Neuronal stem cell (in vitro differentiated cells): Measurements from ENCODE around the gene ITPR1.

Source experiments
- DNase-seq: peaks from one replicate; pipeline ENCODE4 v3.0.0-alpha.2; 2013; ENCODE audit warnings: low spot score
- H2AFZ ChIP-seq: one replicate; pipeline ENCODE4 v1.6.1; 2013; ENCODE audit warnings: mild to moderate bottlenecking, low read length, inconsistent platforms
- H2AK5ac ChIP-seq: 2 replicates; pipeline ENCODE4 v1.6.1; 2013; ENCODE audit warnings: low read depth, mild to moderate bottlenecking, inconsistent platforms, low read length, moderate library complexity, mixed read lengths
- H2BK120ac ChIP-seq: 2 replicates; pipeline ENCODE4 v1.6.1; 2013; ENCODE audit warnings: low read depth, mild to moderate bottlenecking, inconsistent platforms, low read length, moderate library complexity, mixed read lengths
- H2BK12ac ChIP-seq: one replicate; pipeline ENCODE4 v1.6.1; 2013; ENCODE audit warnings: low read length, inconsistent platforms
- H2BK15ac ChIP-seq: 2 replicates; pipeline ENCODE4 v1.6.1; 2013; ENCODE audit warnings: mild to moderate bottlenecking, low read length, inconsistent platforms, mixed read lengths
- H2BK5ac ChIP-seq: one replicate; pipeline ENCODE4 v1.6.1; 2013; ENCODE audit warnings: inconsistent platforms, mild to moderate bottlenecking, low read length, moderate library complexity
- H3K14ac ChIP-seq: one replicate; pipeline ENCODE4 v1.6.1; 2013; ENCODE audit warnings: low read length, inconsistent platforms
- H3K18ac ChIP-seq: 2 replicates; pipeline ENCODE4 v1.6.1; 2013; ENCODE audit warnings: low read length, inconsistent platforms
- H3K23ac ChIP-seq: 2 replicates; pipeline ENCODE4 v1.6.1; 2013; ENCODE audit warnings: low read depth, mild to moderate bottlenecking, mixed read lengths, low read length, inconsistent platforms; ENCODE audit not compliant: poor library complexity
- H3K27ac ChIP-seq: replicated peaks from 3 replicates; pipeline ENCODE4 v1.5.1; 2013; ENCODE audit warnings: low read length, inconsistent platforms
- H3K27me3 ChIP-seq, 3 experiments: 2 replicates each; pipeline ENCODE4 v1.6.1; 2013; ENCODE audit warnings: low read length in 3 of 3, mild to moderate bottlenecking in 2 of 3, inconsistent platforms in 1 of 3, low read depth in 1 of 3, mixed read lengths in 1 of 3, moderate library complexity in 1 of 3; ENCODE audit not compliant: control insufficient read depth in 3 of 3, insufficient read depth in 3 of 3
- H3K36me3 ChIP-seq, 2 donors: replicated peaks in 1 of 2; 2 replicates each; pipeline ENCODE4 v1.6.1; 2013; ENCODE audit warnings: low read length in 2 of 2; ENCODE audit not compliant: control insufficient read depth in 2 of 2, insufficient read depth in 2 of 2
- H3K4ac ChIP-seq: 2 replicates; pipeline ENCODE4 v1.6.1; 2013; ENCODE audit warnings: inconsistent platforms, mild to moderate bottlenecking, low read length, moderate library complexity
- H3K4me1 ChIP-seq, 2 donors: 1 replicate in 1 of 2; 2 replicates in 1 of 2; pipeline ENCODE4 v1.6.1; 2013; ENCODE audit warnings: low read length in 2 of 2, low read depth in 1 of 2; ENCODE audit not compliant: control insufficient read depth in 2 of 2, insufficient read depth in 1 of 2
- H3K4me2 ChIP-seq: one replicate; pipeline ENCODE4 v1.6.1; 2013; ENCODE audit warnings: mild to moderate bottlenecking, low read length, inconsistent platforms; ENCODE audit not compliant: insufficient read depth, poor library complexity, severe bottlenecking
- H3K4me3 ChIP-seq, 2 donors: 2 replicates each; pipeline ENCODE4 v1.5.1; 2013; ENCODE audit warnings: low read length in 2 of 2, mild to moderate bottlenecking in 2 of 2, inconsistent platforms in 1 of 2, moderate library complexity in 1 of 2
- H3K79me1 ChIP-seq: one replicate; pipeline ENCODE4 v1.6.1; 2013; ENCODE audit warnings: low read depth, mild to moderate bottlenecking, inconsistent platforms, low read length, moderate library complexity
- H3K9ac ChIP-seq: one replicate; pipeline ENCODE4 v1.6.1; 2013; ENCODE audit warnings: mild to moderate bottlenecking, low read depth, low read length, inconsistent platforms; ENCODE audit not compliant: poor library complexity
- H3K9me3 ChIP-seq, 2 donors: replicated peaks in 1 of 2; 2 replicates each; pipeline versions ENCODE3 to v1.6.1; 2013; ENCODE audit warnings: low read length in 2 of 2, mild to moderate bottlenecking in 2 of 2, inconsistent platforms in 1 of 2, low read depth in 1 of 2, mixed read lengths in 1 of 2, moderate library complexity in 1 of 2; ENCODE audit not compliant: control insufficient read depth in 2 of 2, insufficient read depth in 1 of 2
- H4K8ac ChIP-seq: one replicate; pipeline ENCODE4 v1.6.1; 2013; ENCODE audit warnings: low read depth, mild to moderate bottlenecking, inconsistent platforms, low read length, moderate library complexity
- H4K91ac ChIP-seq: one replicate; pipeline ENCODE4 v1.6.1; 2013; ENCODE audit warnings: low read length, low read depth, mild to moderate bottlenecking, inconsistent platforms; ENCODE audit not compliant: poor library complexity
- WGBS, 2 donors: extraction: QIAGEN DNeasy Blood & Tissue Kit; methylation state at CpG; one replicate each; pipeline ENCODE4 v1.1.7; 2013; ENCODE audit warnings: missing lambda C conversion rate in 2 of 2, mixed read lengths in 1 of 2; ENCODE audit not compliant: insufficient read length in 2 of 2, insufficient replicate concordance in 1 of 2; ENCODE audit errors: extremely low coverage in 2 of 2; 5-methylcytosine and 5-hydroxymethylcytosine counted together

The ITPR1 gene

DNA sequence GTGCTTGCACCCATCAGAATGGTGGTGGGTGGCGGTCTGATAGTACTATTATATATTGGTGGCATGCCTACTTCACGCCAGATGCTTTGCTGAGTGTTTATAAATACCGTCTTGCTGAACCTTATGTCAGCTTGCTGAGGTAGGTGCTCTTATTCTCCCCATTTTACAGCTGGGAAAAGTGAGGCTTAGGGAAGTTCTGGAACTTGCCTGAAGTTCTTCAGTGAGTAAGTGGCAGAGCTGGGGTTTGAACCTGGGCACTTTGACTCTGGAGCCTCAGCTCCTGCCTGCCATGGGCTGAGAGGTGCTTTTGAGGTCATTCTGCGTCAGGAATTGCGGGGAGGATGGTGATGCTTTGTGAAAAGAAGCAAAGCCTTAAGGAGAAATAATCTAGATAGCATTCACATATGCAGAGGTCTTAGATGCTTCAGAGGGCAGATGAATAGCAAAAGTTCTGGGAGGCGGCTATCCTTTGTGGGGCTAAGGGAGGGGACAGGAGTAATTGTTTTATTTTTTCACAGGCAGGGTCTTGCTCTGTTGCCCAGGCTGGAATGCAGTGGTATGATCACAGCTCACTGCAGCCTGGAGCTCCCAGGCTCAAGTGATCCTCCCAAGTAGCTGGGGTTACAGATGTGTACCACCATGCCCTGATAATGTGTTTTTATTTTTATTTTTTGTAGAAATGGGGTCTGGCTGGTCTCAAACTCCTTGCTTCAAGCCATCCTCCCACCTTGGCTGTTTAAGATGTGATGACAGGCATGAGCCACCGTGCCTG, 18.5 kb downstream of the ITPR1 start:
- H2AFZ ChIP-seq: no peak overlapping the region
- H3K36me3 ChIP-seq: no peaks in the 10 kb centered on the region
- no peaks in the 10 kb centered on the region for H3K27me3 ChIP-seq

DNA sequence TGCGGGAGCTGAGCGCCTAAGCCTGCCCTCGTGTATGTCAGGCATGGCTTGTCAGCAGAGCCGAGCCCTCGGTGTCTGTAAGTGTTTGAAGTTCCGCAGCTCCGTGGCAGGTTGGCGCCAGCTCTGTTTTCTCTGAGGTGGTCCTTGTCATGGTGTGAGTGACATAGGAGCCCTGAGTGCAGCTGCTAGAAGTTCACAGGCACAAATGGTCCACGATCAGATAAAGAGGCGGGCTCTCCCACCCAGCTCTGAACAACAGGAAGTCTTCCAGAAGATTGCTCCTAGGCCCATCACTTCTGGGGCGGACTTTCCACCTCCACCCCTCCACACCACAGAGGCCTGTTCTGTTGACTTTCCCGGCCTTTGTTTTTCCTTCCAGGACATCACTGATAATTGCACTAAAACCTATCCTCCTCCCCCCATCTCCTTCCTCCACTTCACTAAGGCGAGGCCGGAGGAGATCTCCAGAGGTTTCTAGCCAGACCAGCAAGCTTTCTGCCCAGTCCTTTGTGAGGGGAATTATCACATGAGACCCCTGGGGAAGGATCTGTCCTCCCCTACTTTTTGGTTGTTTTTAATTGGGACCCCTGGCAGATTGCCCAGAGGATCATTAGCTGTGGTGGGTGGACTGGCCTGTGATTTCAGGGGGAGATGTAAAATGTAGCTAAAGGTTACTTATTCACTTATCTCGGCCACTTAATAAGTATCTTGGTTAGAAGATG, 19.9 kb downstream of the ITPR1 start:
- no peak for DNase-seq
- Histone ChIP-seq H3K27ac (no peak overlapping the region), H3K4me1 (peaks cover 3 to 6% of the 10 kb centered on the region in 2 donors), H3K4me3 (no peak overlapping the region), H3K9me3 (peaks cover 0 to 1% of the 10 kb centered on the region in 2 donors), H3K79me1 (no peaks in the 10 kb centered on the region), H2BK12ac (no peak overlapping the region), H2BK5ac (no peak overlapping the region), H4K91ac (no peak overlapping the region), H3K4ac (no peak overlapping the region), H3K18ac (peak overlapping the region; percentile 29), H2AFZ (no peak overlapping the region), H3K36me3 (no peaks in the 10 kb centered on the region), H2BK15ac (no peak overlapping the region), H2BK120ac (no peak overlapping the region), H4K8ac (no peak overlapping the region), H3K23ac (peak overlapping the region; percentile 13), H3K14ac (no peak overlapping the region), H3K9ac (no peak overlapping the region), H2AK5ac (no peak overlapping the region), H3K4me2 (no peak overlapping the region), H3K27me3 (no peaks in the 10 kb centered on the region)
- no CpG with 5 or more reads among the region's 15 CpGs for WGBS, 2 donors

More for the DNA sequence above, 18.5 kb downstream of the ITPR1 start:
- Histone ChIP-seq H2BK12ac (no peak overlapping the region), H3K4me2 (no peak overlapping the region), H3K23ac (no peak overlapping the region), H3K4me1 (peaks cover 0 to 5% of the 10 kb centered on the region in 2 donors), H3K18ac (no peak overlapping the region), H2AK5ac (no peak overlapping the region), H3K4ac (no peak overlapping the region), H3K14ac (no peak overlapping the region), H3K9ac (no peak overlapping the region), H2BK120ac (no peak overlapping the region), H4K91ac (no peak overlapping the region), H3K79me1 (no peaks in the 10 kb centered on the region), H3K9me3 (peaks cover 0 to 1% of the 10 kb centered on the region in 2 donors), H4K8ac (no peak overlapping the region), H3K27ac (no peak overlapping the region), H2BK15ac (no peak overlapping the region), H2BK5ac (no peak overlapping the region), H3K4me3 (no peak overlapping the region)
- no CpG with 5 or more reads among the region's 7 CpGs for WGBS, 2 donors
- no peak for DNase-seq

GRCh38 chr3:4514321-4514720, 21.2 kb downstream of the ITPR1 start:
- no peak overlapping the region for H2AFZ ChIP-seq
- WGBS, 2 donors: no CpG with 5 or more reads among the region's 5 CpGs
- no peaks in the 10 kb centered on the region for H3K36me3 ChIP-seq
- no peaks in the 10 kb centered on the region for H3K27me3 ChIP-seq
- no peak for DNase-seq
- no peak overlapping the region for H4K8ac ChIP-seq
- H2AK5ac ChIP-seq: no peak overlapping the region
- H3K79me1 ChIP-seq: no peaks in the 10 kb centered on the region
- H3K4ac ChIP-seq: no peak overlapping the region
- H3K4me3 ChIP-seq: no peak overlapping the region
- no peak overlapping the region for H3K9ac ChIP-seq
- no peak overlapping the region for H2BK12ac ChIP-seq
- H3K9me3 ChIP-seq: peaks cover 0 to 1% of the 10 kb centered on the region in 2 donors
- no peak overlapping the region for H3K14ac ChIP-seq
- no peak overlapping the region for H2BK120ac ChIP-seq
- no peak overlapping the region for H4K91ac ChIP-seq
- no peak overlapping the region for H3K4me2 ChIP-seq
- no peak overlapping the region for H2BK15ac ChIP-seq
- peaks cover 3% of the 10 kb centered on the region in 2 donors for H3K4me1 ChIP-seq
- H3K18ac ChIP-seq: no peak overlapping the region
- no peak overlapping the region for H3K23ac ChIP-seq
- H2BK5ac ChIP-seq: no peak overlapping the region
- H3K27ac ChIP-seq: no peak overlapping the region

DNA sequence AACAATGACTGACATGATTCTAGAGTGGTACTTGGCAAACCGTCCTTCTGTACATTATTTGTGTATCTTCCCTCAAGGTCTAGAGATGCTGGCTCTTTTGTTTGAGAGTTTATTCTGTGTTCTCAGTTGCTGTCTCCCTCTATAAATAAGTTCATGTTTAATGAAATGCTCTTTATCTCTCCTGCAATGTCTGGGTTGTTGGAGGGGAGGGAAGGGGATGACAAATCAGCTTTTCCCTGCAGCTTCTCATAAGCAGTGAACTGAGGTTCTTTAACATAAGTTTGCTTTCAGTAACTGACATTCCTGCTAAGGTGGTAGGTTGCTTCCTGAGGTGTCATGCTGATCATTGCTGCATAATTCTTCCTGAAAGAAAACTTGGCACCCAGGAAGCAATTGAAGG, 21.8 kb downstream of the ITPR1 start:
- Histone ChIP-seq H3K4me3 (no peak overlapping the region), H3K4me1 (peaks cover 3% of the 10 kb centered on the region in 2 donors), H2BK12ac (no peak overlapping the region), H3K9ac (no peak overlapping the region), H3K27me3 (no peaks in the 10 kb centered on the region), H4K8ac (no peak overlapping the region), H2BK120ac (no peak overlapping the region), H3K23ac (no peak overlapping the region), H3K14ac (no peak overlapping the region), H4K91ac (no peak overlapping the region), H2BK15ac (no peak overlapping the region), H3K9me3 (peaks cover 0 to under 1% of the 10 kb centered on the region in 2 donors), H3K4me2 (no peak overlapping the region), H3K18ac (no peak overlapping the region), H3K27ac (no peak overlapping the region), H2AFZ (no peak overlapping the region), H3K4ac (no peak overlapping the region), H2BK5ac (no peak overlapping the region), H3K36me3 (no peaks in the 10 kb centered on the region), H3K79me1 (no peaks in the 10 kb centered on the region), H2AK5ac (no peak overlapping the region)
- no CpG with 5 or more reads among the region's 1 CpG for WGBS, 2 donors
- no peak for DNase-seq
